Renal cortical epithelial cell (primary cell): Measurements from ENCODE around the gene SLC22A5. TPM values are rescaled to one million over a fixed set of nuclear protein-coding genes. Genes with fewer than 3 reads are reported as not detected.

Source experiments
- DNase-seq: peaks from one replicate; pipeline ENCODE4 v3.0.0-alpha.2; 2011; ENCODE audit warnings: low read depth
- total RNA-seq: library from RNA; depleted of rRNA; stranded (reverse); fragments of >200 nt; gene quantifications from 2 replicates; pipeline ENCODE4 v1.2.3, GENCODE V29; 2014

Gene SLC22A5
- 31.3 and 33.0 TPM in 2 replicates for total RNA-seq

GRCh38 chr5:132369474-132370180 lies at the start of gene SLC22A5:
Gene SLC22A5 (plus strand): TSS chr5:132369710. CDS start chr5:132369973, 263 bp downstream.
- DNase-seq = no peak

GRCh38 chr5:132319975-132320374 lies 49.5 kb upstream of the SLC22A5 start:
- no peak for DNase-seq

GRCh38 chr5:132321109-132321721 lies 48.3 kb upstream of the SLC22A5 start:
- DNase-seq = no peak

- no peak for DNase-seq
Measured at GRCh38 chr5:132322266-132322665, 47.2 kb upstream of the SLC22A5 start.

- DNase-seq = no peak
Measured at GRCh38 chr5:132323202-132323601, 46.3 kb upstream of the SLC22A5 start.

GRCh38 chr5:132325691-132326090 lies 43.8 kb upstream of the SLC22A5 start:
- DNase-seq = no peak

GRCh38 chr5:132327252-132327955 lies 42.1 kb upstream of the SLC22A5 start:
- DNase-seq = no peak

GRCh38 chr5:132334812-132335211 lies 34.7 kb upstream of the SLC22A5 start:
- peak; percentile 96 for DNase-seq

GRCh38 chr5:132335402-132335801 lies 34.1 kb upstream of the SLC22A5 start:
- DNase-seq = peak; percentile 35

GRCh38 chr5:132339502-132339901 lies 30.0 kb upstream of the SLC22A5 start:
- no peak for DNase-seq

- DNase-seq = peak; percentile 84
Measured at GRCh38 chr5:132342291-132343180, 27.0 kb upstream of the SLC22A5 start.

- DNase-seq = no peak
Measured at GRCh38 chr5:132344775-132345514, 24.6 kb upstream of the SLC22A5 start.

- DNase-seq = peak; percentile 49
Measured at GRCh38 chr5:132353486-132353995, 16.0 kb upstream of the SLC22A5 start.

- DNase-seq = no peak
Measured at GRCh38 chr5:132354381-132355139, 14.9 kb upstream of the SLC22A5 start.

- no peak for DNase-seq
Measured at GRCh38 chr5:132355140-132355765, 14.3 kb upstream of the SLC22A5 start.

GRCh38 chr5:132358775-132359174 lies 10.7 kb upstream of the SLC22A5 start:
- no peak for DNase-seq

GRCh38 chr5:132362086-132362485 lies 7.4 kb upstream of the SLC22A5 start:
- DNase-seq = no peak

- DNase-seq = peak; percentile 94
Measured at GRCh38 chr5:132363431-132364112, 5.9 kb upstream of the SLC22A5 start.

GRCh38 chr5:132364319-132364718 lies 5.2 kb upstream of the SLC22A5 start:
- DNase-seq = peak; percentile 95
